ENCODE results near the gene MMGT1. TPM values are rescaled to one million over a fixed set of nuclear protein-coding genes. Genes with fewer than 3 reads are reported as not detected.

MMGT1 gene
- 34.3 TPM for total RNA-seq (ENCODE audit: unreplicated experiment)
- long read RNA-seq, transcript MMGT1-201 (4 exons, 3,738 nt): major isoform, 9 of 10 reads
- long read RNA-seq, partial matches to known transcripts: 0 of 10 reads
- long read RNA-seq, other reads (novel, unspliced or antisense): 1 of 10 reads

GRCh38 chrX:135973548-135974278, at the start of gene MMGT1:
MMGT1 (minus strand) TSS chrX:135973988; CDS start chrX:135973675, 313 bp downstream.
- peak within 1 kb of the TSS; percentile 93 for H3K27ac Mint-ChIP-seq (ENCODE audit: unreplicated experiment)
- H3K4me3 Mint-ChIP-seq (ENCODE audit: unreplicated experiment): peak within 1 kb of the TSS; percentile 96
- peaks cover 1% of the 10 kb centered on the region for H3K27me3 Mint-ChIP-seq (ENCODE audit: unreplicated experiment)
- TF ChIP-seq CTCF (IDR thresholded peaks at IDR 0.05; ENCODE audit: partially characterized antibody, unreplicated experiment): no peak
- peak; percentile 78 for DNase-seq
- H3K9me3 Mint-ChIP-seq (ENCODE audit: unreplicated experiment): no peaks in the 10 kb centered on the region
- H3K36me3 Mint-ChIP-seq (ENCODE audit: unreplicated experiment): no peaks in the 10 kb centered on the region
- H3K4me1 Mint-ChIP-seq (ENCODE audit: low read depth, unreplicated experiment): peaks cover 7% of the 10 kb centered on the region

GRCh38 chrX:136021903-136022302, 48.1 kb upstream of the MMGT1 start:
- H3K27me3 Mint-ChIP-seq (ENCODE audit: unreplicated experiment): no peaks in the 10 kb centered on the region
- peaks cover under 1% of the 10 kb centered on the region for H3K9me3 Mint-ChIP-seq (ENCODE audit: unreplicated experiment)
- TF ChIP-seq CTCF (IDR thresholded peaks at IDR 0.05; ENCODE audit: partially characterized antibody, unreplicated experiment): no peak
- no peak overlapping the region for H3K4me3 Mint-ChIP-seq (ENCODE audit: unreplicated experiment)
- no peaks in the 10 kb centered on the region for H3K4me1 Mint-ChIP-seq (ENCODE audit: low read depth, unreplicated experiment)
- H3K27ac Mint-ChIP-seq (ENCODE audit: unreplicated experiment): no peak overlapping the region
- DNase-seq: no peak
- H3K36me3 Mint-ChIP-seq (ENCODE audit: unreplicated experiment): no peaks in the 10 kb centered on the region

- Mint-ChIP-seq H3K36me3 (ENCODE audit: unreplicated experiment) (no peaks in the 10 kb centered on the region), H3K4me3 (ENCODE audit: unreplicated experiment) (no peak overlapping the region), H3K9me3 (ENCODE audit: unreplicated experiment) (no peaks in the 10 kb centered on the region), H3K4me1 (ENCODE audit: low read depth, unreplicated experiment) (no peaks in the 10 kb centered on the region), H3K27ac (ENCODE audit: unreplicated experiment) (no peak overlapping the region), H3K27me3 (ENCODE audit: unreplicated experiment) (no peaks in the 10 kb centered on the region)
- no peak for TF ChIP-seq CTCF (IDR thresholded peaks at IDR 0.05; ENCODE audit: partially characterized antibody, unreplicated experiment)
- DNase-seq: no peak
Measured at GRCh38 chrX:136021160-136021559, 47.4 kb upstream of the MMGT1 start.

GRCh38 chrX:136019226-136019625, 45.4 kb upstream of the MMGT1 start:
- no peak for DNase-seq
- Mint-ChIP-seq H3K4me1 (ENCODE audit: low read depth, unreplicated experiment) (no peaks in the 10 kb centered on the region), H3K27ac (ENCODE audit: unreplicated experiment) (no peak overlapping the region), H3K9me3 (ENCODE audit: unreplicated experiment) (no peaks in the 10 kb centered on the region), H3K4me3 (ENCODE audit: unreplicated experiment) (no peak overlapping the region), H3K36me3 (ENCODE audit: unreplicated experiment) (no peaks in the 10 kb centered on the region), H3K27me3 (ENCODE audit: unreplicated experiment) (no peaks in the 10 kb centered on the region)
- no peak for TF ChIP-seq CTCF (IDR thresholded peaks at IDR 0.05; ENCODE audit: partially characterized antibody, unreplicated experiment)

- Mint-ChIP-seq H3K27me3 (ENCODE audit: unreplicated experiment) (no peaks in the 10 kb centered on the region), H3K36me3 (ENCODE audit: unreplicated experiment) (no peaks in the 10 kb centered on the region), H3K4me3 (ENCODE audit: unreplicated experiment) (no peak overlapping the region), H3K27ac (ENCODE audit: unreplicated experiment) (no peak overlapping the region), H3K4me1 (ENCODE audit: low read depth, unreplicated experiment) (no peaks in the 10 kb centered on the region), H3K9me3 (ENCODE audit: unreplicated experiment) (no peaks in the 10 kb centered on the region)
- no peak for TF ChIP-seq CTCF (IDR thresholded peaks at IDR 0.05; ENCODE audit: partially characterized antibody, unreplicated experiment)
- no peak for DNase-seq
Measured at GRCh38 chrX:136016881-136017280, 43.1 kb upstream of the MMGT1 start.

All from glutamatergic neuron (in vitro differentiated cells).